Retina (tissue), 1 donor: ENCODE data around the gene DCST2.

Source experiments
- DNase-seq: peaks from one replicate; pipeline ENCODE4 v3.0.0-alpha.2; 2016

Gene DCST2

GRCh38 chr1:155069551-155070157, 36.1 kb upstream of the DCST2 start:
- DNase-seq, result peak; percentile 74

DNA sequence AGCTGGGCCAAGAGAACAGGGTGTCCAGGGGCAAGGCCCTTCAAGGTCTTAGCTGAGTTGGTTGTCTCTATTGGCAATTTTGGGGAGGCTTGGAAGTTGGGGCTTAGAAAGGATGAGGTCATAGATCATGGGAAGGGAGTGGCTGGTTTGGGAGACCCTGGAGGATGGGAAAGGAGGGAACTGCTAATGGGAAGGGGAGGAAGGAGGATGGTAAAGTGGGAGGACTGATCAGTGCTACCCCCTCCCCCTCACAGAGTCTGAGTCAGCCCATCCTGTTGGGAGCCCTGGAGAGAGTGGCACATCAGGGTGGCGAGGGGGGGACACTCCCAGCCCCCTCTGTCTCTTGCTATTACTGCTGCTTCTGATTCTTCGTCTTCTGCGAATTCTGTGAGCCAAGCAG, 35.0 kb upstream of the DCST2 start:
- no peak for DNase-seq

DNA sequence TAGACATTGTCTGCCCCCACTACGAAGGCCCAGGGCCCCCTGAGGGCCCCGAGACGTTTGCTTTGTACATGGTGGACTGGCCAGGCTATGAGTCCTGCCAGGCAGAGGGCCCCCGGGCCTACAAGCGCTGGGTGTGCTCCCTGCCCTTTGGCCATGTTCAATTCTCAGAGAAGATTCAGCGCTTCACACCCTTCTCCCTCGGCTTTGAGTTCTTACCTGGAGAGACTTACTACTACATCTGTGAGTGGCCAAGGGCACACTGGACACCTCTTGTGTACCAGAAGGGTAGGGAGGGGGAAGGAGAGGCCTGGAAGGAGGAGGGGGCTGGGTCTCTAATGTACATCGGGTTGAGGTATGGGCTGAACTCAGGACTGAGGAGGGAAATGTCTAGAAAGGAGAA, 33.2 kb upstream of the DCST2 start:
- no peak for DNase-seq

GRCh38 chr1:155064832-155065429, 31.4 kb upstream of the DCST2 start:
- DNase-seq, result no peak

GRCh38 chr1:155064111-155064831, 30.7 kb upstream of the DCST2 start:
- DNase-seq, result no peak

GRCh38 chr1:155063550-155064110, 30.0 kb upstream of the DCST2 start, which contains the start of gene EFNA4:
EFNA4 (plus strand) TSS chr1:155063740; CDS start chr1:155063824, 84 bp downstream.
- DNase-seq, result peak; percentile 93

- peak; percentile 91 for DNase-seq
Observed at GRCh38 chr1:155062702-155063411, 29.3 kb upstream of the DCST2 start.

DNA sequence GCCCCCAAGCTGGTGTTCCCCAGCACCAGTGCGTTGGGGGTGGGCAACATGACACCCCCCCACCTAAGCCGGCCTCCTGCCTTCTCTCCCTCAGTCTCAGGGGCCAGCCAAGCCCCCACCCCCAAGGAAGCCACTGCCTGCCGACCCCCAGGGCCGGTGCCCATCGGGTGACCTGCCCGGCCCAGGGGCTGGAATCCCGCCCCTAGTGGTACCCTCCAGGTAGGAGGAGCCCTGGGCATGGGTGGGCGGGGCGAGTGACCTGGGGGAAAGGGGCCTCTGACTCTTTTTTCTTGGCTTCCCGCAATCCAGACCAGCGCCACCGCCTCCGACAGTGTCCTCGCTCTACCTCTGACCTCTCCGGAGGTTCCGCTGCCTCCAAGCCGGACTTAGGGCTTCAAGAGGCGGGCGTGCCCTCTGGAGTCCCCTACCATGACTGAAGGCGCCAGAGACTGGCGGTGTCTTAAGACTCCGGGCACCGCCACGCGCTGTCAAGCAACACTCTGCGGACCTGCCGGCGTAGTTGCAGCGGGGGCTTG, 28.6 kb upstream of the DCST2 start:
- peak; percentile 63 for DNase-seq

DNA sequence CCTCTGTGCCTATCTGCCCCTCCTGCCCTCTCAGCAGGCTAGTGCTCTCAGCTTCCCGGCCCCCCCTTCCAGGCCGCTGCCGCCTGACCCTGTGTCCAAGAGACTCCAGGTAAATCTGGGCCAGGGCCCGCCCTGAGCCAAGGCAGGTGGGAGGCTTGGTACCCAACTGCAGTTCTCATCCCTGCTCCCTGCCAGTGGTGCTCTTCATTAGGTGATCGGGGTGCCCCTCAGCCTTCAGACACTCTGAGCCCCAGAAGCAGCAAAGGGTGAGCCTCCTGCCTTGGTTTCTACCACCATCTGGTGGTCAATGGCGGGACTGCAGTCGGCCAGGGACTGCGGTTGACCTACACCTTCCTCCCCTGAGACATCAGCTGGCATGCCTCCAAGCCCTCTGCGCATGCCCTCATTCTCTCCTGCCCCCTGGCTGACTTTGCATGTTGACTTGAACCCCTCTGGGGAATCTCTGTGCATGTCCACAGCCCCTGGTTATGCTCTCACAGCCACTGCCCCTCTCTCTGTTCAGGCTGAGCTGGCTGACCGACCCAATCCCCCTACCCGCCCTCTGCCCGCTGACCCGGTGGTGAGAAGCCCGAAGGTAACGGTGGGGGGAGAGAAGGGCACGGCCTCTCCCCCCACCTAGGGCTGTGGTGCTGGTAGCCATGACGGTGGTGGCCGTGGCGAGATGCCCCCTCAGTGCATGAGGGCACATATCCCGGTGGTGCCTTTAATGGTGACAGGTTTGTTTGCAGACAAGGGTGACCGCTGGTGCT, 28.0 kb upstream of the DCST2 start:
- DNase-seq, result peak; percentile 96

DNA sequence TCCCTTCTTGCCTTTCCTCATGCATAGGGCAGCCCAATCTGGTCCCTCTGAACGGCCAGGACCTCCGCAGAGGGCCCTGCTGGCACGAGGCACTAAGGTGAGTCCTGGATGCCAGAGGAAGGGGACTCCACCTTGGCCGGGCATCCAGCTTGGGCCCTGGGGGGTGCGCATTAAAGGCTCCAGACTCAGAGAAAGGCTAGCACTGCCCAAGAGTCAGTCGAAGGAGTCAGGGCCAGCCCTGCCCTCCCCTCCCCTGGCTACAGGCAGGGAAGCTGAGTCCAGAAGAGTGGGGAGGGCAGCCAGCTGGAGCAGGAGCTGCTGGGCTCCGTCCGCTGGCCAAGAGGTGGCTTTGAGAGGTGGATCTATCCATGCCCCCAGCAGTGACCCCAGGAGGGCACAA, 27.2 kb upstream of the DCST2 start:
- DNase-seq, result no peak

GRCh38 chr1:155057788-155058211, 24.2 kb upstream of the DCST2 start:
- DNase-seq, result no peak

GRCh38 chr1:155057104-155057503, 23.5 kb upstream of the DCST2 start:
- no peak for DNase-seq

DNA sequence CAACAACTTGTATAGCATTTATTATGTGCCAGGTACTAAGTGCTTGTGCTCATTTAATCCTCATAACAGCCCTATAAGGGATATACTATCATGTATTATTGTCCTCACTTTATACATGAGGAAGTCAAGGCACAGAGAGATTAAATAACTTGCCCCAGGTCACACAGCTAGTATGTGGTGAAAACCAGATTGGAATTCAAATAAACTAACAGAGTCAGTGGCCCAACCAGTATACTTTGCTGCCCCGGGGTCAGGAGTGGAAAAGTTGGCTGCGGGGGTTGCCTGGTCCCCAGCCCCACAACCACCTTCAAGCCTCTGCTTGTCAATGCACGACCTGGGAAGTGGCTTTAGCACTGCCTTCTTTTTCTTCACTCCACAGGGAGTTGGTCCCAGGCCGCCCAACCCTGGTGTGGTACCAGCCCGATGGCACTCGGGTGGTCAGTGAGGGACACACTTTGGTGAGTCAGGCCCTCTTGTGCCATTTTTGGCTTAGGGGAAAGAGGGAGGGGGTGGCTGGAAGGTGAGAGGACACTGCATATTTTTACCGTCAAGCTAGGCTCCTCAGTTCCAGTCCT, 20.0 kb upstream of the DCST2 start:
- no peak for DNase-seq

DNA sequence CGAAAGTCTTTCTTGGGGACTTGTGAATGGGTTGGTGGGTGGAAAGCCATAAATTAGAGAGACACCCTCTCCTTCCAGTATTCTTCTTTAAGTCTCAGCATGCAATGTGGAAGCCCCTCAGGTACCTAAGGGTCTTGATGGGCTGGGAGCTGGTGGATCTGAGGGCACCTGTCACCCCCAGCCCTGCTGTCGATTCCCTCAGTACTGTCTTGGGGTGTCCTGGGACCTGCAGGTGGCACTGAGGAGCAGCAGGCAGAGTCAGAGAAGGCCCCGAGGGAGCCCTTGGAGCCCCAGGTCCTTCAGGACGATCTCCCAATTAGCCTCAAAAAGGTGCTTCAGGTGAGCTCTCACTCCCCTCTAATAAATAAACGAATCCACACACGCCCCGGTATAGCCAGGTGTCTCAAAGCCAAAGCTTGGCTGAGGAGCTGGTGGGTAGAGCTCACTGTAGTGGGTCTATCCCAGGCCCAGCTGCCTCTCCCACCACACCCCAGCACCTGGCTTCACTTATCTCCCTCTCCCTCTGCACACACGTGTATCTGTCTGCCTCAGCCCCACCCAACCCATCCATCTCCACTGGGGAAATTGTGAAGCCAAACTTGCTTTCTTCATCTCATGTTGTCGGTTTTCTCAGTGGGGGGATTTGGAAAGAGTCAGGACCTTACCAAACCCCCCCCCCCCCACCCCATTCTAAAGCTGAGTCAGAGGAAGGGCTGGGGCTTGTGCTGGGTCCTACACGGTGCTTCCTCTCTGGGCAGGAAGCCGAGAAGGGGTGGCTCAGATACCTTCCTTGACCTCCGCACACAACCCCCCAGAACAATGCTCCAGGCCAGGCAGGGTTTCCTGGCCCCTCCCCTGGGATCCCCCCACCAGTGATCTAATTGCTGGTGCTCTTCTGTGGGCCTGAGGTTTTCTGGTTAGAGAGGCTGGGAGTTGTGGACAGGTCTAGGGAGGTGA, 19.1 kb upstream of the DCST2 start:
- DNase-seq, result no peak

GRCh38 chr1:155051777-155052398, 18.3 kb upstream of the DCST2 start:
- no peak for DNase-seq

DNA sequence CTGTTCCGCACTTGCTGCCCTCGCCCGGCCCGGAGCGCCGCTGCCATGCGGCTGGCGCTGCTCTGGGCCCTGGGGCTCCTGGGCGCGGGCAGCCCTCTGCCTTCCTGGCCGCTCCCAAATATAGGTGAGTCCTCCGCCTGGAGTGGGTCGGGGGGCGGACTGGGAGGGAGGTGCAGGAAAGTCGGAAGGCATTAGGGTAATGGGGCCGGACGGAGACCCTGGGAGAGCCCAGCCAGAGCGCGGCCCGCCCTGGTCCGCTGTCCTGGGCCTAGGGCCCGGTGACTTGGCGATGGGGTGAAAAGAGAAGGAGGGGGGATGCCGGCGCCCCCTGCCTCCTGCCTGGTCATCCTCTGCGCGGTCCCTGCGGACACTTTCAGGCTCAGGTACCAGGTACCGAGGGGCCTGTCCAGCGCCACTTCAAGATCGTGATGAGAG, 17.8 kb upstream of the DCST2 start:
- DNase-seq, result peak; percentile 83

DNA sequence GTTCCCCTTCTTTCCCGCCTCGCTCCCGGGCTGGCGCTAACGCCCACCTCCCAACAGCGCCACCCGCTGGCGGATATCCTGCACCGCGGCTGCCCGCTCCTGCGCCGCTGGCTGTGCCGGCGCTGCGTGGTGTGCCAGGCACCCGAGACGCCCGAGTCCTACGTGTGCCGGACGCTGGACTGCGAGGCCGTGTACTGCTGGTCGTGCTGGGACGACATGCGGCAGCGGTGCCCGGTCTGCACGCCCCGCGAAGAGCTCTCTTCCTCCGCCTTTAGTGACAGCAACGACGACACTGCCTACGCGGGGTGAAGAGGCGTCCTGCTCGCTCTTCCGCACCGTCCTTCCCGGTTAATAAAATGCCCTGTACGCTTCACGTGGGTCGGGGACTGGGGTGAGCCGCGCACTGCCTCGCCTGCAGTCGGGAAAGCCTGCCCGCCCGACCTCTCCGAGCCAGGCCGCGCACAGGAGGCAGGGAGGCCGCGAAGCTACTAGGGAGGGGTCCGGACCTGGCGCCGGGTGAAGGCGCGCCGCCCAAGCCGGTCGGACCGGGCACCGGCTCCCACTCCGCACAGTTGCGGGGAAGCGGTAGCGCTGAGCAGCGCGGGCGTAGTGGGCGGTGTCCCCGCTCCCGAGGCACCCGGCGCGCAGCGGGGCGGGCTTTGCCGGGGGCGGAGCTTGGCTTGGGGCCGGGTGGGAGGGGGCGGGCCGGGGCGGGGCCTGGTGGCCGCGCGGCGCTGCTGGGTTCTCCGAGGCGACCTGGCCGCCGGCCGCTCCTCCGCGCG, 17.2 kb upstream of the DCST2 start, which contains the start of gene ADAM15:
Gene ADAM15 (plus strand): TSS at position 757 of the 782 bp plus-strand sequence. CDS start 71 bp downstream, outside the sequence.
- peak; percentile 95 for DNase-seq

GRCh38 chr1:155049651-155050559, 16.3 kb upstream of the DCST2 start:
- no peak for DNase-seq
